GM21367 (cell line): ENCODE results near the gene HELZ.
"Not testable (repeated sequence)": the region's sequence is repeated elsewhere in the genome, so short reads cannot be mapped to it uniquely, and the experiment has no call there.

ENCODE experiments used
- ATAC-seq: cut with Tn5 transposase; IDR thresholded peaks from one replicate; pipeline ENCODE4 v1.9.1; 2021; ENCODE audit not compliant: unreplicated experiment

Gene HELZ

DNA sequence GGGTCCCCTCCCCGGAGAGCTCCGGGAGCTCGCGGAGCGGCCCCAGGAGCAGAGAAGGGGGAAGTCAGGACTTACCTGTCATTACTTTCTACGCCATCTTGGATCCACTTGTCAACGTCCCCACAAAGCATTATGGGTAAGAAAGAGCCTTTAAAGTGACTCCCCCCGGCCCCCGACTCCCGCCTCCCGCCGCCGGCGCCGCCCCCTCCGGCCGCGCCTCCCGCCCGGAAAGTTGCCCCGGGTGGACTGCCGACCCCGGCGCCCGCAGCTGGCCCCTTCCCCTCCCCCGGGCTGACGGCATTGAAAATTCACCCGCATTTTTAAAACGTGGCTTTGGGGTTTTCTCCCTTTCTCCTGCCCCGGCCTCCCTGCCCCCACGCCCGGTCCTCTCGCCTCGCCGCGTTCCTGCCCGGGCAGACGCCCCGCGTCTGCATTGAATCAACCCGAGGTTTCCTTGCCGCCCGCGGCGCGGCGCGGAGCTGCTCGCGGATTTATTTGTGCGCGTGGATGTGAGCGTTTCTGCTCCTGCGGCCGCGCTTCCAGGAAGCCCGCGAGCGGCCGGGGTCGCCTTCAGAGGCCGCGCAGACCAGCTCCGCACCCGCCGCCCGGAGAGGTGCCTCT lies at the start of gene HELZ:
Gene HELZ, minus strand, starts transcription at position 124 of the 621 bp plus-strand sequence. CDS start 26,392 bp downstream, outside the sequence.
- peak; percentile 39 for ATAC-seq

DNA sequence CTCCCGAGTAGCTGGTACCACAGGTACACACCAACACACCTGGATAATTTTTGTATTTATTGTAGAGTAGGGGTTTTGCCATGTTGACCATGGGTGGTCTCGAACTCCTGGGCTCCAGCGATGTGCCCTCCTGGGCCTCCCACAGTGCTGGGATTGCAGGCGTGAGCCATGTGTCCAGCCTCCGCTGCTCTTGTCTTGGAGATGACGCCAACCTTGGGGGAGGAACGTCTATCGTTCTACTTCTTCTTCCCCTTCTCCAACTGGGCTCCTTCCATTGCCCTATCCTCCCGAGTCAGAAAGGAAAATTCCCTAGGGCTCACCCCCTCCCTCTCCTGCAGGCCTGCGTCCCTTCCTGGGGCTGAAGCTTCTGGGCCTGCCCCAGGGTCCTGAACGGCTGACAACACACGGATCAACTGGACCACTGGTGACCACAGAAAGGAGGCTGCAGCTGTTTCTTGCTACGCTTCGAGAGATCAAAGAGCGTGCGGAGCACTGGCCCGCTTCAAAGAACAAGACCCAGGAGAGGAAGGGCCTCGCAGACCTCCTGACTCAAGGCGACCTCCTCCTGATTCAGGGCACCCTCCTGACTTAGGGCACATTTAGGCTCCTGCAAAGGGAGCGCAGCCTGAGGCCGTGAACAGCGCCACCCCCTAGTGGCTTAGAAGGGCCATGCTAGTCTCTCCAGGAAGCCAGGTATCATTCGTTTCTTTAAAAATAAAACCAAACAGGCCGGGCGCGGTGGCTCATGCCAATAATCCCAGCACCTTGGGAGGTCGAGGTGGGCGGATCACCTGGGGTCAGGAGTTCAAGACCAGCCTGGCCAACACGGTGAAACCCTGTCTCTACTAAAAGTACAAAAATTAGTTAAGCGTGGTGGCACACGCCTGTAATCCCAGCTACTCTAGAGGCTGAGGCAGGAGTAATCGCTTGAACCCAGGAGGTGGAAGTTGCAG lies 48.5 kb upstream of the HELZ start:
- ATAC-seq = peak; percentile 82

GRCh38 chr17:67290711-67291291 lies 45.8 kb upstream of the HELZ start:
- ATAC-seq = no peak

DNA sequence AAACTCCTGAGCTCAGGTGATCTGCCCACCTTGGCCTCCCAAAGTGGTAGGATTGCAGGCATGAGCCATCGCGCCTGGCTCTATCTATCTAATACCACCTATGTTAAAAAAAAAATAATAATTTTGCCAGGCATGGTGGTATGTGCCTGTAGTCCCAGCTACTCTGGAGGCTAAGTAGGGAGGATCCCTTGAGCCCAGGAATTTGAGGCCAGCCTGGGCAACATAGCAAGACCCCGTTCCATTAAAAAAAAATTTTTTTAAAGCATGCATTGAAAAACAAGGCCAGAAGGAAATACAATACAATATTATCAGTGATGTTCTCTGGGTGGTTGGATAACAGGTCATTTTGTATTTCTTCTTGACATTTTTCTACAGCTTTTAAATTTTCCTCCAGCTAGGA lies 45.2 kb upstream of the HELZ start:
- no peak for ATAC-seq

DNA sequence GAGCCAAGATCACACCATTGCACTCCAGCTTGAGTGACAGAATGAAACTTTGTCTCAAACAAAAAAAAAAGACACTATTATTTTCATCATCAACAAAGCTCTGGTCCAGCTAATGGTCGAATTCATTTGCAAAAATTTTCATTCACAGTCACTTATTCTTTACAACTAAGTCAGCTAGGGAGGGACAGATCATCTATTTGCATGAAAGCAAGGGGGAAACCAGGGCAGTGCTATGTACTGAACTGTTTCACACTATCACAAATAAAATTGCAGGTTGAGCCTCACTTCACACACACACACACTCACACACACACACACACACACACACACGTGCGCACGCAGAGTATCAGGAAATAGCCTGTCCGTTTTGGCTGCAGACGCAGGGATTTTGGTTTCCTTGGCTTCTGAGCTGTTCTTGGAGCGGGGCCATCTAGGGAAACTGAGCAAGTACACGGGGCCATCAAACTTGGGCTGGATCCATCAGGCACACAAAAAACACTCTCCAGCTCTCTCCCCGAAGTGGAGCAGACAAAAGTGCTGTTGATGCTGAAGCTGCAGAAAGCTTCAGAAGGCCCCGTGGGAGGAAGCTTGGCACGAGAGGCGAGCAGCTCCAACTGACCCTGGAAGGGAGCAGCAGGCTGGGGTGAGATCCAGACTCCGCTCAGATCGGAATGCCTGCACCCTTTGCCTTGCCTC lies 44.3 kb upstream of the HELZ start:
- ATAC-seq = no peak

DNA sequence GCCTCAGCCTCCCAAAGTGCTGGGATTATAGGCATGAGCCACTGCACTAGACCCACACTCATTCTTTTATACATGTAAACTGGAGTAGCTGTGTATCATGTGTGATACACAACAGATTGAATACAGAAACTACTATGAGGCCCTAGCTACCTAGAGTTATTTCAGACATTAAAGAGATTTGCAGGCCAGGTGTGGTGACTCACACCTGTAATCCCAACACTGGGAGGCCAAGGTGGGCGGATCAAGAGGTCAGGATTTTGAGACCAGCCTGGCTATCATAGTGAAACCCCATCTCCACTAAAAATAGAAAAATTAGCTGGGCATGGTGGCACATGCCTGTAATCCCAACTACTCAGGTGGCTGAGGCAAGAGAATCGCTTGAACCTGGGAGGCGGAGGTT lies 41.8 kb upstream of the HELZ start:
- ATAC-seq = not testable (repeated sequence)

DNA sequence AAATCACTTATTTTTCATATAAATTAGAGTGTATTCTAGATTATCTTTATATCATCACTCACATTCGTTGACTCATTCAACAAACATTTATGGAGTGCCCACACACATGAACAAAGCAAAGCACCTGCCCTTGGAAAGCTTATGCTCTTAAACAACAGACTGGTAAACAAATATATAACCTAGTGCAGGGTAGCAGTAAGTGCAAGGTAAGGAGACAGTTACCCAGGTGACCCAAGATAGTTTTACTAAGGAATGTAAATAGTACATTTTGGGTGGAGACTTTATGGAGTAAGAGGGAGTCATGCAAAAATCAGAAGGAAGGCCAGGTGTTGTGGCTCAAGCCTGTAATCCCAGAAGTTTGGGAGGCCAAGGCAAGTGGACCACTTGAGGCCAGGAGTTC lies 40.4 kb upstream of the HELZ start:
- ATAC-seq = no peak

DNA sequence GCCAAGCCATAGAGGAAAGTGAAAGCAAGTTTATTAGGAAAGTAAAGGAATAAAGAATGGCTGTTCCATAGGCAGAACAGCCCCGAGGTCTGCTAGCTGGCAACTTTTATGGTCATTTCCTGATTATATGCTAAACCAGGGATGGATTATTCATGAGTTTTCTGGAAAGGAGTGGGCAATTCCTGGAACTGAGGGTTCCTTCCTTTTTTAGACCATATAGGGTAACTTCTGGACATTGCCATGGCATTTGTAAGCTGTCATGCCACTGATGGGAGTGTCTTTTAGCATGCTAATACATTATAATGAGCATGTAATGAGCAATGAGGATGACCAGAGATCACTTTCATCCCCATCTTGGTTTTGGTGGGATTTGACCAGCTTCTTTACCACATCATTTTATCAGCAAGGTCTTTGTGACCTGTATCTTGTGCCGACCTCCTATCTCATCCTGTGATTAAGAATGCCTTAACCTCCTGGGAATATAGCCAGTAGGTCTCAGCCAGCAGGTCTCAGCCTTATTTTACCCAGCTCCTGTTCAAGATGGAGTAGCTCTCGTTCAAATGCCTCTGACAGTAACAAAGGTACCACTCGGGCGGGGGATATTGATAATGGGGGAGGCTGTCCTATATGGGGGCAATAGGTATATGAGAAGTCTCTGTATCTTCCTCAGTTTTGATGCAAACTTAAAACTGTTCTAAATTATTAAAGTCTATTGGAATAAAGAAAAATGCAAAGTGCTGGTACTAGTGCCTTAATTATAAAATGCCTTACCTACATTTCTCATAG lies 38.9 kb upstream of the HELZ start:
- no peak for ATAC-seq

DNA sequence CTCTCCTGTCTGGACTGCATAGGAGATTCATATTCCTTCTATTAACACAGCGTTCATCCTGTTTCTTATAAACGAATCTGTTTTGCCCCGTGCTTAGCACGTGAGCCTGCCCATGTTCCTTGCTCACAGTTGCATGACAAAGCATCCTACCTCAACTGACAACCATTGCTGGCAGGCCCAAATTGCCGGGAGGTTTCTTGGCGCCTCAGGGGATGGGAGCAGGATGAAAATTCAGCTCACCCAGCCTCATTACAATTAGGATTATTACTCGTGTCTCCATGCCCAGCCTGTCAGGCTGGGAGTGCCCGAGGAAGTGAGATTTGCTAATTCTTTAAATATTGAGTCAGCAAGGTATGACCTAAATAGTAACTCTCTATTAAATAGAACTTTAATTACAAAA lies 36.7 kb upstream of the HELZ start:
- ATAC-seq = no peak

DNA sequence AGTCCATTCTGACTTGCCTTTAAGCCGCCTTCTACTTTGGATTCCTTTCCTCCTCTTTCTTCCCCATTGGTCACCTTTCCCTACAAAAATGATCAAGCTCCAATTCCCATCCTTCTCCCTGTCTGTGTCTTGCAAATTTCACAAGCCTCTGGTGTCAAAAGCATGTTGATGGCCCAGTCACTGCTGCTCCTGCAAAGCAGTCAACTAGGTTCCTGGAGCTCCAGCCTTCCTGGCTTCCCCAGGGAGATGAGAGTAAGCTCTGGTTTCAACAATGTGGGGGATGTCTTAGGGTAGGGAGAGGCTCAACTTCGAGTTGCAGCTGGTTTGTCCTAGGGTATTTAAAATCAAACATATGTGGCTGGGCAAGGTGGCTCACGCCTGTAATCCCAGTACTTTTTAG lies 36.1 kb upstream of the HELZ start:
- ATAC-seq = no peak

- ATAC-seq = no peak
These were observed 35.3 kb upstream of the HELZ start for GRCh38 chr17:67280279-67280678.

DNA sequence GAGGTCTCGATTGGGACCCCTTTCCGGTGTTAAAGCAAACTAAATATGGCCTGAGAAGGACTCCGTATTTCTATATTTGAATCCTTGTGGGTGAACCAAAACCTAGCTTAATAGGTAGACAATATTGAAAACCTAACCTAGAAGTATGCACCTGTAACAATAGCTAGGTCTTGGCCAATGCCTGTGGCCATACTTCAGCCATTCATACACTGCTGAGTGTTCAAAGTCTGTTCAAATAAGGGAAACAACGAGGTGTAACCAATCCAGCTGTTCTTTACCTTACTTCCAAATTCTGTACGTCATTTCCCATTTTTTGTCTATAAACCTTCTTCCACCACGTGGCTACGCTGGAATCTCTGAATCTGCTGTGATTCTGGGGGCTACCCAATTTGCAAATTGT lies 34.1 kb upstream of the HELZ start:
- no peak for ATAC-seq

DNA sequence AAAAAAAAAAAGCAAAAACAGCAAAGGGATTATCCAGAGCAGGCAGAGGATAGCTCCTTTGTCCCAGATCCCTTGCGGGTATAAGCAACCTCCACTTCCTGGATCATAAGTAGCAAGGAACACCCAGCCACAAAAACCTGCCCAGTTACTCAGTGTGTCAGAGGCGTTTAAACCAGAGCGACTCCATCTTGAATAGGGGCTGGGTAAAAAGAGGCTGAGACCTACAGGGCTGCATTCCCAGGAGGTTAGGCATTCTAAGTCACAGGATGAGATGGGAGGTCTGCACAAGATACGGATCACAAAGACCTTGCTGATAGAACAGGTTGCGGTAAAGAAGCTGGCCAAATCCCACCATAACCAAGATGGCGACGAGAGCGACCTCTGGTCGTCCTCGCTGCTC lies 33.4 kb upstream of the HELZ start:
- no peak for ATAC-seq

- no peak for ATAC-seq
These were observed 31.1 kb upstream of the HELZ start for GRCh38 chr17:67276075-67276474.

DNA sequence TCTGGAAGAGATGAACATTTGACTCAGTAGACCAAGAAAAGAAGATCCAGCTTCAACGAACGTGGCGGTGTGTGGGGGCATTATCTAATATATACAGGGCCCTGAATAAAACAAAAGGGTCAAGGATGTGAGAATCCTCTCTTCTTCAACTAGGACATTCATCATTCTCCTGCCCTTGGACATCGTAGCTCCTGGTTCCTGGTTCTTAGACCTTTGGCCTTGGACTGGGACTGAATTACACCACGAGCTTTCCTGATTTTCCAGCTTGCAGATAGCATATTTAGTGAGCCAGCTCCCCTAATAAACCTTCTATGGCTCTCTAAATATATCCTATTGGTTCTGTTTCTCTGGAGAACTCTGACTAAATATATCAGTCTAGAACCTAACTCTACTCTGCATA lies 29.5 kb upstream of the HELZ start:
- no peak for ATAC-seq

DNA sequence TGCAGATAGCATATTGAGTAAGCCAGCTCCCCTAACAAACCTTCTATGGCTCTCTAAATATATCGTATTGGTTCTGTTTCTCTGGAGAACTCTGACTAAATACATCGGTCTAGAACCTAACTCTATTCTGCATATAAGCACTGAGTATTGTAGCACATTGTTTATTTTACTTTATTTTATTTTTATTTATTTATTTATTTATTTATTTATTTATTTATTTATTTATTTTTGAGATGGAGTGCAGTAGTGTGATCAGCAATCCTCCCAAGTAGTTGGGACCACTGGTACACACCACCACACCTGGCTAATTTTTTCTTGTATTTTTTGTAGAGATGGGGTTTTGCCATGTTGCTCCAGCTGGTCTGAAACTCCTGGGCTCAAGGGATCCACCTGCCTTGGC lies 28.9 kb upstream of the HELZ start:
- no peak for ATAC-seq

DNA sequence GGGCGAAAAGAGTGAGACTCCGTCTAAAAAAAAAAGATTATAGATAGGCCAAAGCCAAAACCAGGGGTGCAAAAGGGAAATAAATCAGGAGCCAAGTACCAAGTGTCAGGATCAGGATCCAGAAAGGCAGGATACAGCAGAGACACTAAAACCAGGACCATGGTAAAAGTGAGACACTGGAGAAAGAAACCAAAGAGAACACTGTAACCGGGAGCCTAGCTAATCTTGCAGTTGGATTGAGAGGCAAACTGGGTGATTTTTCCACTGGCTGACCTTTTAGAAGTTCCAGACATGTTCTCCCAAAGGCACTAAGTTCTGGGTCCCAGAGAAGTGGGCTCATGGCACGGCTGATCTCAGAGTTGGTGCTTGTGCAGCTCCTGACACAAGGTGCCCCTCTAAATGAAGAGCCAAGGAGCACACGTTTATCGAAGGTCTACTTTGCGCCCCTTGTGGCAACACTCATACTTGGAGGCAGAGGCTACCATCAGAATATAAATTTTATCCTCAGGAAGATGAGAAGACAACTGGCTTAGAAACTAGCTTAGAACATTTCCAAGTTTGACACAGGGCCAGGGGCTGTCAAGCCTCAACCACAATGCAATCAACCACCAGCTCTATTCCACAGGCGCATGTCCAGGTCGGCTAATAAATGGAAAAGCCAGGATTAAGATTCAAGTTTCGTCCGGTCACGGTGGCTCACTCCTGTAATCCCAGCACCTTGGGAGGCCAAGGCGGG lies 27.5 kb upstream of the HELZ start:
- no peak for ATAC-seq

GRCh38 chr17:67271187-67271586 lies 26.2 kb upstream of the HELZ start:
- not testable (repeated sequence) for ATAC-seq

DNA sequence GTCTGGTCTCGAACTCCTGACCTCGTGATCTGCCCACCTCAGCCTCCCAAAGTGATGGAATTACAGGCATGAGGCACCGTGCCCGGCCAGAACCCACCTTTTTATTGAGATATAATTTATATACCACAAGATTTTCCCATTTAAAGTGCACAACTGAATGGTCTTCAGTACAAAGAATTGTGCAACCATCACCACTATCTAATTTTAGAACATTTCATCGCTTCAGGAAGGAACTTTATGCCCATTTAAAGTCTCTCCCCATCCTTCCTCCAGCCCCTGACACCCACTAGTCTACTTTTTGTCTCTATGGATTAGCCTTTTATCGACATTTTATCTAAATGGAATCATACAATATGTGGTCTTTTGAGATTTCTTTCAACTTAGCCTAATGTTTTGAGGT lies 25.4 kb upstream of the HELZ start:
- no peak for ATAC-seq

GRCh38 chr17:67266496-67266895 lies 21.5 kb upstream of the HELZ start:
- ATAC-seq = no peak
